HL-60 (cell line): Measurements from ENCODE around the gene TJP1.

Experiments
- DNase-seq, 2 experiments: peaks; one replicate each; pipeline ENCODE4 v3.0.0-alpha.2; 2010 to 2020; ENCODE audit warnings: low read depth in 1 of 2, low spot score in 1 of 2
- H3K27ac ChIP-seq: fragments of 250-450 bp; sonication (Bioruptor Pico); replicated peaks from 2 replicates; pipeline ENCODE4 v1.5.1; 2020; ENCODE audit warnings: mild to moderate bottlenecking, moderate library complexity
- H3K27me3 ChIP-seq: fragments of 250-450 bp; sonication (Bioruptor Pico); 2 replicates; pipeline ENCODE4 v1.5.1; 2021; ENCODE audit warnings: mild to moderate bottlenecking, moderate library complexity; ENCODE audit not compliant: insufficient read depth, poor library complexity, severe bottlenecking
- H3K4me3 ChIP-seq: replicated peaks from 2 replicates; pipeline ENCODE4 v1.5.1; 2011; ENCODE audit warnings: mild to moderate bottlenecking, control low read depth, low read length; ENCODE audit not compliant: insufficient read depth
- GABPA ChIP-seq: IDR thresholded peaks from 2 replicates; pipeline ENCODE4 v1.6.1; 2012; ENCODE audit warnings: low read depth
- POLR2AphosphoS5 ChIP-seq: IDR thresholded peaks from 2 replicates; pipeline ENCODE4 v1.6.1; 2012; ENCODE audit warnings: low read depth
- SPI1 ChIP-seq: IDR thresholded peaks from 2 replicates; pipeline ENCODE4 v1.6.1; 2012; ENCODE audit warnings: low read depth, mild to moderate bottlenecking, borderline replicate concordance
- TF ChIP-seq, protein P1 (sequence below): IDR thresholded peaks from 2 replicates; pipeline ENCODE4 v1.6.1; 2012; ENCODE audit warnings: low read depth; ENCODE audit not compliant: insufficient replicate concordance
- TF ChIP-seq, protein P2 (sequence below): IDR thresholded peaks from one replicate; pipeline ENCODE4 v1.5.1; 2011; ENCODE audit warnings: low read length, control low read depth, inconsistent platforms; ENCODE audit not compliant: insufficient read depth

Gene TJP1

DNA sequence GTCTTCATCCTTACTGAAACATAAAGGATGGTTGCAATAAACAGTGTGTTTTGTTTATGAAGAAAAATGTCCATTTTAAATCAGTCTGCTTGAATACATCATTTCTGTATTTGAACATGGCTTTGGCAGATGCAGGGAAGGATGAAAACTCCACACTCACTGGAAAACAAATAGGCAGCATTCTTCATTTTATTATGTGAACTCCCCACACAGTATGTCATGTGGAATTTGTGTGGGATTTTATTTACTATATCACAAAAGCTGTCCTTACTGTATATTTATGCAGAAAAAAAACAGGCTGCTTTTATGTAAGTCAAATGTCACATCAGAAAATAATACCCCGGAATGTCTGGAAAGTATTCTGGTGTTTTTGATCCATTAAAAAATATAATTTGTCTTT, 44.1 kb upstream of the TJP1 start:
- no peak overlapping the region for H3K4me3 ChIP-seq
- no peak for DNase-seq
- H3K27me3 ChIP-seq: no peaks in the 10 kb centered on the region
- TF ChIP-seq, protein P1, sequence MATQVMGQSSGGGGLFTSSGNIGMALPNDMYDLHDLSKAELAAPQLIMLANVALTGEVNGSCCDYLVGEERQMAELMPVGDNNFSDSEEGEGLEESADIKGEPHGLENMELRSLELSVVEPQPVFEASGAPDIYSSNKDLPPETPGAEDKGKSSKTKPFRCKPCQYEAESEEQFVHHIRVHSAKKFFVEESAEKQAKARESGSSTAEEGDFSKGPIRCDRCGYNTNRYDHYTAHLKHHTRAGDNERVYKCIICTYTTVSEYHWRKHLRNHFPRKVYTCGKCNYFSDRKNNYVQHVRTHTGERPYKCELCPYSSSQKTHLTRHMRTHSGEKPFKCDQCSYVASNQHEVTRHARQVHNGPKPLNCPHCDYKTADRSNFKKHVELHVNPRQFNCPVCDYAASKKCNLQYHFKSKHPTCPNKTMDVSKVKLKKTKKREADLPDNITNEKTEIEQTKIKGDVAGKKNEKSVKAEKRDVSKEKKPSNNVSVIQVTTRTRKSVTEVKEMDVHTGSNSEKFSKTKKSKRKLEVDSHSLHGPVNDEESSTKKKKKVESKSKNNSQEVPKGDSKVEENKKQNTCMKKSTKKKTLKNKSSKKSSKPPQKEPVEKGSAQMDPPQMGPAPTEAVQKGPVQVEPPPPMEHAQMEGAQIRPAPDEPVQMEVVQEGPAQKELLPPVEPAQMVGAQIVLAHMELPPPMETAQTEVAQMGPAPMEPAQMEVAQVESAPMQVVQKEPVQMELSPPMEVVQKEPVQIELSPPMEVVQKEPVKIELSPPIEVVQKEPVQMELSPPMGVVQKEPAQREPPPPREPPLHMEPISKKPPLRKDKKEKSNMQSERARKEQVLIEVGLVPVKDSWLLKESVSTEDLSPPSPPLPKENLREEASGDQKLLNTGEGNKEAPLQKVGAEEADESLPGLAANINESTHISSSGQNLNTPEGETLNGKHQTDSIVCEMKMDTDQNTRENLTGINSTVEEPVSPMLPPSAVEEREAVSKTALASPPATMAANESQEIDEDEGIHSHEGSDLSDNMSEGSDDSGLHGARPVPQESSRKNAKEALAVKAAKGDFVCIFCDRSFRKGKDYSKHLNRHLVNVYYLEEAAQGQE: no peak
- TF ChIP-seq, protein P2, sequence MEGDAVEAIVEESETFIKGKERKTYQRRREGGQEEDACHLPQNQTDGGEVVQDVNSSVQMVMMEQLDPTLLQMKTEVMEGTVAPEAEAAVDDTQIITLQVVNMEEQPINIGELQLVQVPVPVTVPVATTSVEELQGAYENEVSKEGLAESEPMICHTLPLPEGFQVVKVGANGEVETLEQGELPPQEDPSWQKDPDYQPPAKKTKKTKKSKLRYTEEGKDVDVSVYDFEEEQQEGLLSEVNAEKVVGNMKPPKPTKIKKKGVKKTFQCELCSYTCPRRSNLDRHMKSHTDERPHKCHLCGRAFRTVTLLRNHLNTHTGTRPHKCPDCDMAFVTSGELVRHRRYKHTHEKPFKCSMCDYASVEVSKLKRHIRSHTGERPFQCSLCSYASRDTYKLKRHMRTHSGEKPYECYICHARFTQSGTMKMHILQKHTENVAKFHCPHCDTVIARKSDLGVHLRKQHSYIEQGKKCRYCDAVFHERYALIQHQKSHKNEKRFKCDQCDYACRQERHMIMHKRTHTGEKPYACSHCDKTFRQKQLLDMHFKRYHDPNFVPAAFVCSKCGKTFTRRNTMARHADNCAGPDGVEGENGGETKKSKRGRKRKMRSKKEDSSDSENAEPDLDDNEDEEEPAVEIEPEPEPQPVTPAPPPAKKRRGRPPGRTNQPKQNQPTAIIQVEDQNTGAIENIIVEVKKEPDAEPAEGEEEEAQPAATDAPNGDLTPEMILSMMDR: no peak
- TF ChIP-seq POLR2AphosphoS5 (no peak), GABPA (no peak), SPI1 (no peak)
- no peak overlapping the region for H3K27ac ChIP-seq

DNA sequence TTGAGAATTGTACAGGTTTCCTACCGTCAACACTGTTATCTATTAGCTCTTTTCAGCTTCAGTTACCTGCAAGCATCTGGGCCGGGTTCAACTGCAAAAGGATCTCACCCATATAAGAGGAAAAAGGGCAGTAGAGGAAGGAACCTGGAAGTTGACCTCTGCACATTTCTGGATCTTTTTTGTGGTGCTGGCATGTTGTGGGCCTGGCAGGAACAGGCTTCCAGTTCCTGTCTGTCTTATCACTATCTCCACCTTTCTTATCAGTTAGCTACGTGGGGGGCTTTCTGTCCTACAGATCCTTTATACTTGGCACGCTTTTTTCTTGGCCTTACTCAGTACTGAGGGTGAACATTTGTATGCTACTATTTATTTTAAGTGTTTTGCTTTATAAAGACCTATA, 42.2 kb upstream of the TJP1 start:
- no peak for DNase-seq
- TF ChIP-seq GABPA (no peak), SPI1 (no peak), POLR2AphosphoS5 (no peak)
- TF ChIP-seq, protein P2: no peak
- TF ChIP-seq, protein P1: no peak
- no peak overlapping the region for H3K4me3 ChIP-seq
- no peak overlapping the region for H3K27ac ChIP-seq
- no peaks in the 10 kb centered on the region for H3K27me3 ChIP-seq

DNA sequence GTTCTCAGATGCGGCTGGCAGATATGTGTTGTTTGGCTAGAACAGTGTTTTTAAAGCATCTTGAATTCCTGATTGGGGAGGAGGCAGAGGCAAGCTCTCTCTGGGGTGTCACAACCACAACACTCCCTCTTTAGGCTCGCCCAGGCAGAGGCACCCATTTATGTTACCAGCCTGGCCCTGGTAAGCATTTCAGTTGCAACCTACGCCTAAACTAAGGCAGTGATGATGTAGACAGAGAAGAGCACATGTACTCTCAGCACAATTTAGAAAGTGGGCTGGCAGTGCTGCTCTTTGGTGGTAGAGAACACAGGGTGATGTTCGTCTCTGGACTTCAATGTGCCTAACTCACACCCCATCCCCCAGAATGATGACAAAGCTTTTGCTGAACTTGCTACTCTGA, 41.2 kb upstream of the TJP1 start:
- no peak for DNase-seq
- H3K27me3 ChIP-seq: no peaks in the 10 kb centered on the region
- no peak for TF ChIP-seq GABPA
- TF ChIP-seq, protein P1: no peak
- TF ChIP-seq POLR2AphosphoS5: no peak
- TF ChIP-seq, protein P2: no peak
- no peak for TF ChIP-seq SPI1
- no peak overlapping the region for H3K4me3 ChIP-seq
- no peak overlapping the region for H3K27ac ChIP-seq
